ENCODE measurements around the gene DEAF1.

Gene DEAF1

DNA sequence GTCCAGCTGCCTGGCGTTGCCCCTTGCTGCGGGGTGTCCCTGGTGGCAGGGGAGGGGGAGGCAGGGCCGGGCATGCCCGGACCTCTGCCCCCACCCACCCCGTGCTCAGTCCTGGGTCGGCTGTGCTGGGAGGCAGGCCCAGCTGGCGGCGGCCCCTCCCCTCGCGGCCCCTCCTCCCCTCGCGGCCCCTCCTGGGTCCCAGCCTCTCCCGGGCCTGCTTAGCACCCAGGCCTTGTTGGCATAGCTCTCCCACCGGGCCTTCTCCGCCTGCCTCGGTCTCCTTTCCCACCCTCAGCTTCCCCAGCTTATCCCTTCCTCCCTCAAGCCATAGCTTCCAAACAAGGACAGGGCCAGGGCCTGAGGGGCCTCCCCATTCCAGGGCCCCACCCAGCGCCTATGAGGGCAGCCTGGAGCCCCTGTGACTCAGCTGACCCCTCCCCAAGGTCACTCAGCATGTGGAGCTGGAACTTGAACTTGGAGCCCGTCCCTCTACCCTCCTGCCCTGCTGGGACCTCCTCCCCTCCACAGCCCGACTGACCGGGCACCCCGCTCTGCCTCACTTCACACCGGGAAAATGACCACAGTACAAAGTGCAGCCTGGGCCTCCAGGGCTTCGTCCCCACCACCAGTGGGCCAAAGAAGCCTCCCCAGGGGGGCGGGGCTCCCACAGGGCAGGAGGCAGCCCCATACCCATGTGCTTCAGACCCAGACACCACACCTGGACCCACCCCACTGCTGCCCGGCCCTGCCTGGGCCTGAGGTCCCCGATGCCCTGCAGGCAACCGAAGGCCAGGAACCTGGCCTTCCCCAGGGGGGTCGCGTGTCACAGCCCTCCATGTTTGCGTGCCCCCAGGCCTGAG lies 12.2 kb upstream of the DEAF1 start:
- H3K27me3 ChIP-seq (ENCODE audit: control insufficient read depth, insufficient read depth, low read length) = no peaks in the 10 kb centered on the region

DNA sequence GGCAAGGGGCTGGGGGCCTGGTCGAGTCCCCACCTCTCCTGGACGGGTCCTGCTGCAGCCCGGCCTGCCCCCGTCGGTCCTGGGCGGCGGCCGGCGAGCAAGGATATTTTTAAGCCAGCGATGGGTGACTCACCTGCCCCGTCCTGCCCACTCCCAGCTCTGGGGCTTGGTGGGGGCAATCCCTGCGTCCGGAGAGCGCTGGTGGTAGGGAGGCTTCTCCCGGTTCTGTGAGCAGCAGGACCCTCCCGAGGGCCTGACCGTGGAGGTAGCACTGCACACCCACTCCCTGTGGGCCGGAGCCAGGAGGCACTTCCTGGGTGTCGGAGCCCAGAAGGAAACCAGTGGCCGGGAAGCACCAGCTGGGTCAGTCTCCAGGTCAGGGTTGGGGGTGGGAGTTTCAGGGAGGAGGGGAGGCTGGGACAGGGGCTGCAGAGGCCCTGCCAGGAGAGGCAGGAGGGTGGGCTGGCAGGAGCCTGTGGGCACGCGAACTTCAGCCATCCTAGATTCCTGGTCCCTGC lies 11.5 kb upstream of the DEAF1 start:
- TF ChIP-seq, protein P1, sequence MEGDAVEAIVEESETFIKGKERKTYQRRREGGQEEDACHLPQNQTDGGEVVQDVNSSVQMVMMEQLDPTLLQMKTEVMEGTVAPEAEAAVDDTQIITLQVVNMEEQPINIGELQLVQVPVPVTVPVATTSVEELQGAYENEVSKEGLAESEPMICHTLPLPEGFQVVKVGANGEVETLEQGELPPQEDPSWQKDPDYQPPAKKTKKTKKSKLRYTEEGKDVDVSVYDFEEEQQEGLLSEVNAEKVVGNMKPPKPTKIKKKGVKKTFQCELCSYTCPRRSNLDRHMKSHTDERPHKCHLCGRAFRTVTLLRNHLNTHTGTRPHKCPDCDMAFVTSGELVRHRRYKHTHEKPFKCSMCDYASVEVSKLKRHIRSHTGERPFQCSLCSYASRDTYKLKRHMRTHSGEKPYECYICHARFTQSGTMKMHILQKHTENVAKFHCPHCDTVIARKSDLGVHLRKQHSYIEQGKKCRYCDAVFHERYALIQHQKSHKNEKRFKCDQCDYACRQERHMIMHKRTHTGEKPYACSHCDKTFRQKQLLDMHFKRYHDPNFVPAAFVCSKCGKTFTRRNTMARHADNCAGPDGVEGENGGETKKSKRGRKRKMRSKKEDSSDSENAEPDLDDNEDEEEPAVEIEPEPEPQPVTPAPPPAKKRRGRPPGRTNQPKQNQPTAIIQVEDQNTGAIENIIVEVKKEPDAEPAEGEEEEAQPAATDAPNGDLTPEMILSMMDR (IDR thresholded peaks at IDR 0.05) = no peak

More for the DNA sequence above, 12.2 kb upstream of the DEAF1 start:
- Histone ChIP-seq H3K4me1 (no peaks in the 10 kb centered on the region), H3K9ac (no peak overlapping the region), H2AFZ (no peak overlapping the region), H3K4me2 (ENCODE audit: low read length) (no peak overlapping the region), H3K79me2 (no peaks in the 10 kb centered on the region), H3K4me3 (ENCODE audit: low read depth, low read length) (no peak overlapping the region), H3K36me3 (ENCODE audit: control insufficient read depth, insufficient read depth, low read length) (no peaks in the 10 kb centered on the region), H3K27ac (no peak overlapping the region), H3K9me3 (ENCODE audit: control insufficient read depth, low read length) (no peaks in the 10 kb centered on the region)
- TF ChIP-seq, protein P1 (IDR thresholded peaks at IDR 0.05) = no peak

DNA sequence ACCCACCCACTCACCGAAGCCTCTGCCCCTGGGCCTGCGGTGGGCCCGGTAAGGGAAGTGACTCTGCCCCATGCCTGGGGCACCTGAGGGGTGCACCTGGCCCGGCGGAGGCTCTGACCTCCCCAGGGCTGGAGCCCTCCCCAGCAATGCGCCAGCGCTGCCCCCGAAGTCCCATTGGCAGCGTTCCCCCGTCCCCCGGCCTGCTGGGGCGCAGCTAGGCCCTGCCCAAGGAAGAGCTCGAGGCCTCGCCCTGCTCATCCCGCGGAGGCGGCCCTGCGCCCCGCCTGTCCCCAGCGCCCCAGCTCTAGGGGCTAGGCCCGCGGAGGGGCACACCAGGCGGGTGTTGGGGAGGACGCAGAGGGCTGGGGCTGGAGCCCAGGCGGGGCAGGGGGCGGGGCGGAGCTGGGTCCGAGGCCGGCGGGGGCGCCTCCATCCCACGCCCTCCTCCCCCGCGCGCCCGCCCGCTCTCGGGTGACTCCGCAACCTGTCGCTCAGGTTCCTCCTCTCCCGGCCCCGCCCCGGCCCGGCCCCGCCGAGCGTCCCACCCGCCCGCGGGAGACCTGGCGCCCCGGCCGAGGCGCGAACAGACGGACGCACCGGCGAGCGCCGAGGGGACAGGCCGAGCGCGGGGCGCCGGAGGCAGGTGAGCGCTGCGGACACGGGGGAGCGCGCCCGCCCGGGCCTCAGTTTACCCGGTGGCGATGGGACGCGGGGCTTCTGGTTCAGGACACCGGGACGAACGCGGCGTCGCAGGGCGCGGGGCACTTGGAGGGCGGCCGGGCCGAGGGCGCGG lies 10.8 kb upstream of the DEAF1 start, which contains the start of gene EPS8L2:
TSS of gene EPS8L2 (plus strand) at position 586 of the 793 bp plus-strand sequence. CDS start 3,177 bp downstream, outside the sequence.
- Histone ChIP-seq H2AFZ (no peak within 1 kb of the TSS), H3K4me3 (ENCODE audit: low read depth, low read length) (no peak within 1 kb of the TSS), H3K4me1 (no peaks in the 10 kb centered on the region), H3K36me3 (ENCODE audit: control insufficient read depth, insufficient read depth, low read length) (no peaks in the 10 kb centered on the region), H3K9me3 (ENCODE audit: control insufficient read depth, low read length) (no peaks in the 10 kb centered on the region), H3K27me3 (ENCODE audit: control insufficient read depth, insufficient read depth, low read length) (no peaks in the 10 kb centered on the region), H3K79me2 (no peaks in the 10 kb centered on the region), H3K4me2 (ENCODE audit: low read length) (peak within 1 kb of the TSS; percentile 55), H3K27ac (no peak within 1 kb of the TSS), H3K9ac (no peak within 1 kb of the TSS)
- TF ChIP-seq, protein P1 (IDR thresholded peaks at IDR 0.05) = no peak

More for the DNA sequence above, 11.5 kb upstream of the DEAF1 start:
- no peak overlapping the region for H2AFZ ChIP-seq
- no peaks in the 10 kb centered on the region for H3K27me3 ChIP-seq (ENCODE audit: control insufficient read depth, insufficient read depth, low read length)
- no peaks in the 10 kb centered on the region for H3K79me2 ChIP-seq
- no peaks in the 10 kb centered on the region for H3K4me1 ChIP-seq
- no peak overlapping the region for H3K9ac ChIP-seq
- H3K9me3 ChIP-seq (ENCODE audit: control insufficient read depth, low read length) = no peaks in the 10 kb centered on the region
- peak overlapping the region; percentile 55 for H3K4me2 ChIP-seq (ENCODE audit: low read length)
- H3K36me3 ChIP-seq (ENCODE audit: control insufficient read depth, insufficient read depth, low read length) = no peaks in the 10 kb centered on the region
- no peak overlapping the region for H3K4me3 ChIP-seq (ENCODE audit: low read depth, low read length)
- H3K27ac ChIP-seq = no peak overlapping the region

DNA sequence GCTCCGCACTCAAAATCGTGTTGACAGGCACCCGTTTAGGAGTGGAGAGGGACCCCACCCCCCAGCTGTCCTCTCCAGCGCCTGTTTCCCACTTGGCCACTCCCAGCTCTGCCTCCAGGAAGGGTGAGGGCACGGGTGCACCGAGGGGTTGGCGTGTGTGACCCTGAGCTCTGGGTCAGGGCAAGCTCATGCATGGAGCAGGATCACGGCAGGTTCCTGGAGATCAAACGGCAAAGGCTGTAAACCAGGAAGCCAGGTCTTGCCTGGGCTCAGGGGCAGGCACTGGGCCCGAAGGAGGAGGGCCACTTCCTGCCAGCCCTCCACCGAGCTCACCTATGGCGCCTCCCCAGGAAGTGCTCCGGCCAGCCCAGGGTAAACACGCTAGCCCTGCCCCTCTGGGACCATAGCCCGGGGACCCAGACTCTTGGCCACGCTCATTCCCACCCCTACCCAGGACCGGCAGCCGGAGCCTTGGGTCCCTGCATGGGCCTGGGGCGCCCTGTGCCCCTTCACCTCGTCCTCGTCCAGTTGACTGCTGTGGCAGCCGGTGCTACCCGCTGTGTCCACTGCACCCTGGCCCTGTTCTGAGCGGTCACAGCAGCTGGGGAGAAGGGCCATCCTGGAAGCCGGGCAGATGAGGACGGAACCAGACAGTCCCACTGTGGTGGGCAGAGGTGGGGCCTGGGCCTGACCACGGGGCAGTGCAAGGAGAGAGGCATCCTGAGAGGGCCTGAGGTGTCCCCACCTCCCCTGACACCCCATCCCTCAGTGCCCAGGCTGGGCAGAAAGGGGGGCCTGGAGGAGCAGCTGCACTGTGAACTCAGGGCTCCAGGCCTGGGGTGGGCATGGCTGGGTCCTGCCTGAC lies 10.0 kb upstream of the DEAF1 start:
- Histone ChIP-seq H3K4me3 (ENCODE audit: low read depth, low read length) (no peak overlapping the region), H3K4me1 (no peaks in the 10 kb centered on the region)

More for the DNA sequence above, 10.0 kb upstream of the DEAF1 start:
- Histone ChIP-seq H3K9me3 (ENCODE audit: control insufficient read depth, low read length) (no peaks in the 10 kb centered on the region), H3K9ac (no peak overlapping the region), H3K4me2 (ENCODE audit: low read length) (no peak overlapping the region), H3K27me3 (ENCODE audit: control insufficient read depth, insufficient read depth, low read length) (no peaks in the 10 kb centered on the region), H2AFZ (no peak overlapping the region), H3K79me2 (no peaks in the 10 kb centered on the region), H3K27ac (no peak overlapping the region), H3K36me3 (ENCODE audit: control insufficient read depth, insufficient read depth, low read length) (no peaks in the 10 kb centered on the region)
- TF ChIP-seq, protein P1 (IDR thresholded peaks at IDR 0.05) = no peak

Measured in parathyroid adenoma (tissue), 2 donors.